ENCODE results near the gene WBP4.
A peak's percentile ranks its signal among the peaks of the same experiment; 100 is the strongest.
"Not testable (repeated sequence)": the region's sequence is repeated elsewhere in the genome, so short reads cannot be mapped to it uniquely, and the experiment has no call there.

The WBP4 gene

DNA sequence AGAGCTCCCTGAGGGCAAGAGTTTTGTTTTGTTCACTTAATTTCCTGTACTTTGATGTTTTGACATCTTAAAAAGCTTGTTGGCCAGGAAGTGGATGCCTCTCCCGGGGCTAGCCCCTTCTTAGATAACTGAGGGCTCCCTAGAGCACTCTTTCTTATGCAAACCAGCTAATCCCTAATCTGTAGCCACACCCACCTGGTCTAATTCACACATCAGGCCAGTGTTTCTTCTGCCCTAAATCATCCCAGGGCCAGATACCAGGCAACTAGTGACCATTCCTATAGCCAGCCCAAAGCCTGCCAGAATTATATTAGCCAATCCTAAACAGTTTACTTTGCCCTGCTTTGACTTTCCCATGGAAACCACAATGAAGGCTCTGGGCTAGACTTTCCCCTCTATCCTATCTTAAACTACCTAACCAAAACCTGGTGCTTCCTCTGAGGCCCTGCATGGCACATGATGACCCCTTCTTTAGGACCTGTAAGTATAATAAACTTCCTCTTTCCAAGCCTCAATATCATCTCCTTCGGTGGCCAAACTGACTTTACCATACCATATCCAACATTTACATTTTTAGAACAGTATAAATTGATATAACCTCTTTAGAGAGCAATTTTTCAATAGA is 24.8 kb downstream of the WBP4 start:
- no peak for DNase-seq

DNA sequence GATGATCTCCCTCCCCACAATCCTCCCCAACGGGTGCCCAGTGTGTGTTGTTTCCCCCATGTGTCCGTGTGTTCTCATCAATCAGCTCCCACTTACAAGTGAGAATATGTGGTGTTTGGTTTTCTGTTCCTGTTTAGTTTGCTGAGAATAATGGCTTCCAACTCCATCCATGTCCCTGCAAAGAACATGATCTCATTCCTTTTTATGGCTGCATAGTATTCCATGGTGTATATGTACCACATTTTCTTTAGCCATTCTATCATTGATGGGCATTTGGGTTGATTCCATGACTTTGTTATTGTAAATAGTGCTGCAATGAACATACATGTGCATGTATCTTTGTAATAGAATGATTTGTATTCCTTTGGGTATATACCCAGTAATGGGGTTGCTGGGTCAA is 34.4 kb downstream of the WBP4 start:
- DNase-seq, result not testable (repeated sequence)

DNA sequence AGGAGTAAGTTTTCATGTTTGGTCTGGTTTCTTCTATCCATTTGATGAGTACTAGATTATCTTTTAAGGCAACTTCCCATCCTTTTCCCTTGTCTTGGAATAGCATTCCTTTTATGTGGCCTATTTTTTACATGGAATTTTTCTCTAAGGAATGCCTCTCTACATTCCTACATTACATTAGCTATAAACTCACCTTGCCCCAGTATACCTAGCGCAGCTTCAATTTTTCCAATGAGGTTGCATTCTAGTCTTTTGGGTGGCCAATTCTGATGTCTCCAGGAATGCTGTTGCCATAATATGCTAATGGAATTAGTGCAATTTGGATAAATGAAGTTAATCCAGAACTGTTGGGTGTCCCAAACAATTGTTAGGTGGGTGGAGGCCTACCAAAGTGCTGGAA is 37.5 kb downstream of the WBP4 start:
- DNase-seq, result no peak

DNA sequence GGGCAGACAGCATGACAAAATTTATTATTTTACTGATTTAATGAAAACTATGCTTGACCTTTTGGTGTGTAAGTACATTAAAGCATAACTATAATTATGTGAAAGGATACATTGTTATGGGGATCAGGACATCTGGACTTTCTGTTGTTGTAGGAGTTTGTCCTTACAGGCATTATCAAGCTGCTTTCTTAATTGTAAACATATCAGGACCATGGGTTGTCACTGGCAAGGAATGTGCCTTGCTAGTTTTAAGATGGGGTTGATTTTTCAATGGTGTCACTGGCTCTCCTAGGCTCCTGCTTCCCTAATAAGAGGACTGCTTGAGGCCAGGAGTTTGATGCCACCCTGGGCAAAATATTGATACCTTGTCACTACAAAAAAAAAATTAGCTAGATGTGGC is 38.7 kb downstream of the WBP4 start:
- DNase-seq, result no peak

DNA sequence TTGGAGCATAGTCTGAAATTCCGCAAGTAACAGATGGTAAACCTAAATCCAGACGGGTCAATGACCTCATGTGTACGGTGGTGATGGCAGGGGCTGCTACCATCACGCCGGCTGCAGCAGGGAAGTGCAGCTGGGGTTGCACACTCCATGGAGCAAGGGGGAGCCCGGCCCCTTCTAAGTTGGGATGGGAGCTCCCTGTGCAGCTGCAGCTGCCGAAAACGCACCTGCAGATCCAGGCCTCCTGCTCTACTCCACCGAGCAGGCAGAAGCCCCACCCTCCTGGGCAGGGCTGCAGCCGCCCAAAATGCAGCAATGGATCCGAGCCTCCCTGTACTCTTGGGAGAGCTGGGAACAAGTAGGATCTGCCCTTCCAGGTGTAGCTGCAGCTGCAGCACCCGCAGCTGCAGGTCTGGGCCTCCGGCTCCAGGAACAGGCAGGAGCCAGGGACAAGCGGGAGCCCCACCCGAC is 45.8 kb downstream of the WBP4 start:
- DNase-seq, result no peak

DNA sequence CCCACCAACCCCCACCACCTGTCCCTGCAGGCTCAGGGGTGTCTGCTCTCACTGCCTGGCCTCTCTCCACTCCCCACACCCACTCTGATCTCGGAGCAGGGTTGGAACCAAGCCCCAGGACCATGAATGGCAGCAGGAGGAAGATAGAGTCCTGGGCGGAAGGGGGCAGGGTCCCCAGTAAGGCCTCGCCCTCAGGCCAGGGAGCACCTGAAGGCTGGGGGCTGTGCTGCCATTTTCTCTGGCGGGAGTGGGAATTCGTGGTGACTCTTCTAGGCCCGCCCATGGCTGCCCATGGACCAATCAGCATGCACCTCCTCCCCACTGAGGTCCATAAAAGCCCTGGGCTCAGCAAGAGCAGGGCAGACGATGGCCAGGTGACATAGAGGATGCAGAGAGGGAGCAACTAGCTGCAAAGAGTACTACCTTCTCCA is 46.3 kb downstream of the WBP4 start:
- DNase-seq, result no peak

DNA sequence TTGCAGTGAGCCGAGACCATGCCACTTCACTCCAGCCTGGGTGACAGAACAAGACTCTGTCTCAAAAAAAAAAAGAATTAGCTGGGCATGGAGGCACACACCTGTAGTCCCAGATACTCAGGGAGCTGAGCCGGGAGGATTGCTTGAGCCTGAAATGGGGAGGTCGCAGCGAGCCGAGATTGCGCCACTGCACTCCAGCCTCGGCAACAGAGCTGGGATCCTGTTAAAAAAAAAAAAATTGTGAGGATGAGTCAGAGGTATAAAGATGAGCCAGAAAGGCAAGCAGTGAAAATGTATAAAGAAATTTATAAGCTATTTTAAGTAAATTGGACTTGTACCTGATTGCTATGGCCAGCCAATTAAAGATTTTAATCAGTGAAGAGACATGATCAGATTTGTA is 50.1 kb downstream of the WBP4 start:
- DNase-seq, result no peak

DNA sequence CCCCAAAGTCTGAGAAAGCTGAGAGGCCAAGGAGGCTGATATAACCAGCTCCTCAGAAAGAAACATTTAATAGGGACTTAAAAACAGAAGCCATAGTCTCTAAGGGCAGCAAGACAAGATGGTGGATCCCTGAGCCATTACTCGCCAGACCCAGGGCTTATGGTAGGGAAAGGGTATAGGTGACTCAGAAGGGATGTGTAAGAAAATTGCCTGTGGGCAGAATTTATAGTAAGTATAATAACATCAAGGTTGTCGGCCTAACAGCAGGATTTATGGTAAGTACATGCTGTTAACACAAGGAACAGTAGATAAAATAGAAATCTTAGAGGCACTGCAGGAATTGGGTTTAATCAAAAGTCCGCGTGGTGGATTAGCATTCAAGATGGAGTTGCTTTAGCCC is 56.6 kb downstream of the WBP4 start:
- DNase-seq, result no peak

DNA sequence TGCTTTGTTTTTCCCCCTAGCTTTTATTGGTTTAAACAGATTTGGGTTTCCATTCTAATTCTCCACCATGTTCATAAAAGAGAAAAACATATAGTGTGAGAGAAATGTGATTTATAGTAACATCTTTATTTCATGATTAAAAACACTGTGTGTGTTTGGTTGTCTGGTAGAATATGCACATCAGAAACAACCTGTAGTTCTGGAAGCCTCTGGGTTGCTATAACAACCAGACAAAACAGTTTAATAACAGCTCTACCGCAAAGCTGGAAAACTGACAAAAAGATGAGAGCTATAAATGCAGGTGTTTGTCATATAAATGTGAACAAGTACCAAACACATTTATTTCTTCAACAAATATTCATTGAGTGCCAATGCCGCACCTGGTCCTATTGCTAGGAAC is 61.5 kb downstream of the WBP4 start:
- DNase-seq, result no peak

DNA sequence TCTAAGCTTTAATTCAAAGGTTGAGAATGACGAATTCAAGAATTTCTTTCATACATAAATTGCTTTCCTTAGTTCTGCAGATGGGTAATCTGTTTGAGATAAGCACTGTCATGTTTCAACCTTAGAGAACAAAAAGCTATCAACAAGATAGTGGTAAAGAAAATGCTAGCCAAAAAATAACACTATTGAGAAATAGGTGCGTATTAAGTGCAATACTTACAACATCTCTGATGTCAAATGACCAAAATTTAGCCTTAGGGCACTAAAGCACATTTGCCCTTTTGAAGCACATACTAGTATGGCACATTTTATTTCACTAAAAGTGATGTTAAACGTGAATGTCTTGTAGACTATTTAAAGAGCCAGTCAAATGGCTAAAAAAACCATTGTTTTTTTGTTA is 66.4 kb downstream of the WBP4 start:
- no peak for DNase-seq

DNA sequence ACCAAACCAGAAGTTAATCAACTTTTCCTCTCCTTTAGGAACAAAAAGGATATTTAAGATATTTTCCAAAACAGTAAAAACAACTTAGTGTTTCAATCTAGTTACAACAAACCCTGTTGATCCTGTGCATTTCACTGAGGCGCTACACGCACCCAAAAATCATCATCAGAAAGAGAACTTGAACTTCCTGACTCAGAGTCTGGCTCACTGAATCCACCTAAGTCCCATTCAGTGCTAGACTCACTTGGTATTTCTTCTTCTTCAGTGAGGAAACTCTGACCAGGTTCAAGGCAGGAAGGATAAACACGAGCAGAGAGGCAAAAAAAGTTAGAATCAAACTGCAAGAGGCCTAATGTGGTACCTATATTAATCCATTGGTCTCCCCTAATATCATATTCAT is 69.0 kb downstream of the WBP4 start:
- DNase-seq, result no peak

DNA sequence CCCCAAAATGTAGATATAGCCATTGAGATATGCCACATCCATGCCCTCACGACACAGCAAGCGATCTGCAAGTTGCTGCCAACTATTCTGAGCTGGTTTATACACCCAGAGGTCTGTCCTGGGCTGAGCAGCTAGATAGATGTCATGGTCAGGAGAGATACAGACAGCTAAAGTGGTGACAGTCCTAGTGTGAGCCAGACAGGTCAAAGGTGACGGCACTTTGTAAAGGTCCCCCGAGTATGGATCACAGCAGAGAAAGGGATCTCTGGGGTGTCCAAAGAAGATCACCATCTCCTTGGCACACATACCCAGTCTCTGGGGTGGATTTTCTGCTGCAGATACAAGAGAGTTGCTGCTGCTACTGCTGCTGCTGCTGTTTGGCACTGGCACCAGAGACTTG is 69.9 kb downstream of the WBP4 start:
- not testable (repeated sequence) for DNase-seq

DNA sequence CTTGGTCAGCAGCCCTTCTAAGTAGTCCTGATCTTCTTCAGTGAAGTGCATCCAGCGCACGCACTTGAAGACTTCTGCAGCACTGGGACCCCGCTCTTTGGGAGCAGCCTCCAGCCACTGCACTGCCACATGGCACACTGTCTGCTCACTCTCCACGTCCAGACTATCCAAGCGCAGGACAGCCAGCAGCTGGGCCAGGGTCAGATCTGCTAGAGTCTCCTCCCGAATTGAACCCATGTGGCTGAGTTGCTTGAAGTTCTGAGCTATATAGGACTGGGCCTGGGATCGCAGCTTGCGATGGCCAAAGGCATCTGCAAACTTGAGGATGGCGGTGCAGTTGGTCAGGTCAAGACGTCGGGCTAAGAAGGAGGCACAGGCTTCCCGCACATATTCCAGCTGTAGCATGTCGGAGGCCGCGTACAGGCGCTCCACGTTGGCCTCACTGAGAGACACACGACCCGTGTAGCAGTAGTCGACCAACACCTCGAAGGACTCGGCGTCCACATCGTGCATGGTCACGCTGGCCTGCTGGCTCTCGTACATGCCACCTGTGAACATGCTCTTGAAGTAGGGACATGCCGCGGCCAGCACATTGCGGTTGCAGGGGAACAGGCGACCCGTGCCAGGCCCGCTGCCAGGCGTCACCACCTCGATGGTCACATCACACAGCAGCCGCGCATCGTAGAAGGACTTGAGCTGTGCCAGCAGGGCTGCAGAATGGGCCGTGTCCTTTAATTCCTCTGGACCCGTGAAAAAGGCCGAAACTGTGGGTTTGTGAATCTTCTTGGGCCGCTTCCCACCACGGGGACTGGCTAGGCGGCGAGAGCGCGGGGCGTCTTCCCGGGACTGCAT is 70.6 kb downstream of the WBP4 start:
- DNase-seq, result not testable (repeated sequence)

DNA sequence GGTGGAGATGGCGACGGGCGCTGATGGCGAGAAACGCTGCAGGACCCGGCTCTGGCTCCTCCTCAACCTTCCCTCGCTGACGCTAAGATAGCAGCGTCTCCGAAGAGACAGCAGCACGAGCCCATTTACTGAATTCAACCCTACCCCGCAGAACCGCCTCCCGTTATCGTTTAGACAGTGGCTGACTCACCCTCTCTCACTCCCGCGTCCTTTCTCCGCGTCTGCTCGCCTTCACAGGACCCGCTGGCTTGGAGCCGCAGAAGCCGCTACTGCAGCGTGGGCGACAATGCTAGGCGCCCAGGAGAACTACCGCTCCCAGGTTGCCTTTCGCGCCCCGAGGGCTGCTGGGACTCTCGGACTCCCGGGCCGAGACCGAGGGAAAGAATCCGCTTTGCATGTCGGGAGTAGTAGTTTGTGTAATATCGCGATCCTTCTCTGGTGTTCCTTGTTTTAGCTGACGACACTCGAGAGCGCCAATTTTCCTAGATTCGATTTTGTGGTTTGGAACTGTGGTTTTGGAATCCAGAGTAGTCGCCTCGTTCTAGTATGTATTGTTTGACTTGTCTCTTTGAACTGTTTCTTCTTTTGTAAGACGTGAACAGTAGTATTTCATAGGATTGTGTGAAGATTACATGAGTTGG is 71.3 kb downstream of the WBP4 start, which contains the start of gene KBTBD6:
TSS of gene KBTBD6 (minus strand) at position 291 of the 641 bp plus-strand sequence. CDS start 291 bp downstream, outside the sequence.
- DNase-seq, result peak; percentile 97 to 99
